A549 (cell line): ENCODE data around the gene LEO1. TPM values are rescaled to one million over a fixed set of nuclear protein-coding genes. Genes with fewer than 3 reads are reported as not detected.
A peak's percentile ranks its signal among the peaks of the same experiment; 100 is the strongest.

Source experiments
- ATAC-seq, 2 experiments: fragments of 200-7000 bp in 1 of 2; fragments of >200 bp in 1 of 2; cut with Nextera tagmentation in 1 of 2; cut with Tn5 transposase in 1 of 2; 3 replicates each; pipeline versions ENCODE4 v1.8.0 to v1.9.1; 2018 to 2020; ENCODE audit warnings: mild to moderate bottlenecking in 1 of 2, moderate library complexity in 1 of 2
- CTCF ChIA-PET: fragments of 300-600 bp; sonication (Branson Sonifier 250); formaldehyde crosslinking; extraction: SDS; loops from one replicate; lab custom pipeline; 2021; ENCODE audit warnings: antibody characterized with exemption, inconsistent platforms; lab: Yijun Ruan, JAX
- POLR2A ChIA-PET: fragments of 350-600 bp; formaldehyde crosslinking; extraction: SDS; loops from one replicate; lab custom pipeline; 2021; ENCODE audit warnings: antibody characterized with exemption, inconsistent platforms; lab: Yijun Ruan, JAX
- DNase-seq, 2 experiments: peaks; one replicate each; pipeline versions ENCODE4 v3.0.0 to v3.0.0-alpha.2; 2011 to 2016; ENCODE audit warnings: low read depth in 1 of 2, low spot score in 1 of 2
- FAIRE-seq: peaks from 2 replicates; lab custom pipeline; 2011; peaks lifted over from hg19 to GRCh38; lab: Jason Lieb, UNC
- H3K27ac ChIP-seq, 2 experiments: fragments of >200 bp; sonication (Bioruptor Twin); formaldehyde crosslinking; 3 replicates each; pipeline ENCODE4 v1.5.1; 2016 to 2017
- H3K4me1 ChIP-seq: fragments of >200 bp; sonication (Bioruptor Twin); formaldehyde crosslinking; 3 replicates; pipeline ENCODE4 v1.6.1; 2016
- H3K4me2 ChIP-seq: fragments of >200 bp; sonication (Bioruptor Twin); formaldehyde crosslinking; 3 replicates; pipeline ENCODE4 v1.6.1; 2016
- H3K4me3 ChIP-seq: fragments of >200 bp; sonication (Bioruptor Twin); formaldehyde crosslinking; 3 replicates; pipeline ENCODE4 v1.5.1; 2016
- H3K9me3 ChIP-seq: fragments of >200 bp; sonication (Bioruptor Twin); formaldehyde crosslinking; 3 replicates; pipeline ENCODE4 v1.6.1; 2016
- ATOH8 ChIP-seq: fragments of 250-450 bp; sonication (Bioruptor Pico); IDR thresholded peaks from 2 replicates; pipeline ENCODE4 v1.5.0; 2020; ENCODE audit warnings: low read depth, mild to moderate bottlenecking, moderate library complexity
- BCL3 ChIP-seq: fragments of >200 bp; sonication (Bioruptor Twin); formaldehyde crosslinking; IDR thresholded peaks from 3 replicates; pipeline ENCODE4 v1.6.1; 2016
- BHLHE40 ChIP-seq: IDR thresholded peaks from 2 replicates; pipeline ENCODE4 v1.6.1; 2012; ENCODE audit warnings: low read depth, low read length, inconsistent platforms
- CBX2 ChIP-seq: fragments of 200-600 bp; sonication (generic); IDR thresholded peaks from 2 replicates; pipeline ENCODE4 v1.6.1; 2016; ENCODE audit warnings: low read depth, mild to moderate bottlenecking, borderline replicate concordance
- CHD2 ChIP-seq: fragments of 150-350 bp; IDR thresholded peaks from 2 replicates; pipeline ENCODE4 v1.6.1; 2014; ENCODE audit warnings: low read length; ENCODE audit not compliant: partially characterized antibody
- E2F6 ChIP-seq: IDR thresholded peaks from 2 replicates; pipeline ENCODE4 v1.6.1; 2012; ENCODE audit warnings: low read depth, borderline replicate concordance
- EHMT2 ChIP-seq: fragments of 200-600 bp; sonication (generic); IDR thresholded peaks from 2 replicates; pipeline ENCODE4 v1.6.1; 2016; ENCODE audit warnings: antibody characterized with exemption, low read depth, mild to moderate bottlenecking, moderate library complexity
- ELK1 ChIP-seq: fragments of 150-350 bp; IDR thresholded peaks from 2 replicates; pipeline ENCODE4 v1.6.1; 2014; ENCODE audit warnings: low read depth, mild to moderate bottlenecking, low read length
- ESRRA ChIP-seq: fragments of 150-350 bp; IDR thresholded peaks from 2 replicates; pipeline ENCODE4 v1.6.1; 2014; ENCODE audit warnings: mild to moderate bottlenecking, low read length, borderline replicate concordance
- FOSL2 ChIP-seq, 2 experiments: fragments of 450-650 bp in 1 of 2; fragments of >200 bp in 1 of 2; sonication (Bioruptor Twin) in 1 of 2; formaldehyde crosslinking; IDR thresholded peaks; 2 replicates each; pipeline versions ENCODE4 v1.5.0 to v1.6.1; 2016 to 2020; ENCODE audit warnings: mild to moderate bottlenecking in 1 of 2, moderate library complexity in 1 of 2
- GATA3 ChIP-seq: IDR thresholded peaks from 2 replicates; pipeline ENCODE4 v1.6.1; 2012; ENCODE audit warnings: borderline replicate concordance
- HDAC2 ChIP-seq: fragments of 200-600 bp; sonication (generic); IDR thresholded peaks from 2 replicates; pipeline ENCODE4 v1.6.1; 2016
- HES2 ChIP-seq: fragments of >200 bp; sonication (Bioruptor Twin); formaldehyde crosslinking; IDR thresholded peaks from 2 replicates; pipeline ENCODE4 v1.6.1; 2016
- HEYL ChIP-seq: fragments of 250-450 bp; sonication (Bioruptor Pico); IDR thresholded peaks from 2 replicates; pipeline ENCODE4 v1.8.0; 2021; ENCODE audit warnings: mild to moderate bottlenecking, moderate library complexity
- HOXA7 ChIP-seq: fragments of 250-450 bp; sonication (Bioruptor Pico); IDR thresholded peaks from 2 replicates; pipeline ENCODE4 v1.5.0; 2020; ENCODE audit warnings: mild to moderate bottlenecking, moderate library complexity
- HOXB13 ChIP-seq: fragments of 250-450 bp; sonication (Bioruptor Pico); IDR thresholded peaks from 2 replicates; pipeline ENCODE4 v1.5.0; 2020; ENCODE audit warnings: low read depth, mild to moderate bottlenecking, moderate library complexity
- HOXB5 ChIP-seq: fragments of 250-450 bp; sonication (Bioruptor Pico); IDR thresholded peaks from 2 replicates; pipeline ENCODE4 v1.5.0; 2020; ENCODE audit warnings: mild to moderate bottlenecking, moderate library complexity
- JUN ChIP-seq, 2 experiments: fragments of >200 bp; sonication (Bioruptor Twin); formaldehyde crosslinking; IDR thresholded peaks; 2 replicates in 1 of 2; 3 replicates in 1 of 2; pipeline ENCODE4 v1.6.1; 2016 to 2017
- KDM1A ChIP-seq: fragments of 200-600 bp; sonication (generic); IDR thresholded peaks from 2 replicates; pipeline ENCODE4 v1.6.1; 2016; ENCODE audit warnings: low read depth, mild to moderate bottlenecking
- MAX ChIP-seq: IDR thresholded peaks from 2 replicates; pipeline ENCODE4 v1.6.1; 2012
- MAZ ChIP-seq: fragments of 150-350 bp; IDR thresholded peaks from 2 replicates; pipeline ENCODE4 v1.6.1; 2014; ENCODE audit warnings: antibody characterized with exemption, low read depth, low read length, borderline replicate concordance
- NFE2L2 ChIP-seq: fragments of 150-350 bp; conservative IDR thresholded peaks from 2 replicates; pipeline ENCODE4 v1.6.1; 2014; ENCODE audit warnings: low read length
- NPAS2 ChIP-seq: fragments of 250-450 bp; sonication (Bioruptor Pico); IDR thresholded peaks from 2 replicates; pipeline ENCODE4 v1.8.0; 2022; ENCODE audit warnings: mild to moderate bottlenecking, moderate library complexity, borderline replicate concordance
- POLR2AphosphoS2 ChIP-seq: conservative IDR thresholded peaks from 2 replicates; pipeline ENCODE4 v1.6.1; 2012; ENCODE audit warnings: low read length, improper control_type of control experiment, inconsistent platforms
- RAD21 ChIP-seq, 2 experiments: fragments of >200 bp in 1 of 2; sonication (Bioruptor Twin) in 1 of 2; formaldehyde crosslinking in 1 of 2; IDR thresholded peaks in 1 of 2; conservative IDR thresholded peaks in 1 of 2; 2 replicates in 1 of 2; 3 replicates in 1 of 2; pipeline ENCODE4 v1.6.1; 2012 to 2018; ENCODE audit warnings: inconsistent platforms in 1 of 2
- RFX5 ChIP-seq: fragments of 450-650 bp; IDR thresholded peaks from 2 replicates; pipeline ENCODE4 v1.7.1; 2014; ENCODE audit warnings: antibody characterized with exemption, mild to moderate bottlenecking, moderate library complexity
- ZNF302 ChIP-seq: fragments of 250-450 bp; sonication (Bioruptor Pico); IDR thresholded peaks from 2 replicates; pipeline ENCODE4 v1.9.0; 2021; ENCODE audit warnings: inconsistent platforms, mild to moderate bottlenecking, moderate library complexity
- ZSCAN20 ChIP-seq: fragments of 250-450 bp; sonication (Bioruptor Pico); IDR thresholded peaks from 2 replicates; pipeline ENCODE4 v1.8.0; 2022; ENCODE audit warnings: mild to moderate bottlenecking, moderate library complexity
- WGBS: methylation state at CpG from one replicate; pipeline ENCODE4 v1.1.6; 2017; ENCODE audit errors: missing lambda C conversion rate; 5-methylcytosine and 5-hydroxymethylcytosine counted together
- polyA plus RNA-seq, 4 experiments: library from polyadenylated mRNA; depleted of rRNA in 3 of 4; stranded (reverse); fragments of >200 nt; fragmentation: RNase III in 1 of 4; extraction: RNeasy Plus Mini Kit Qiagen cat#74134 plus additional on column Dnase treatment in 1 of 4; gene quantifications; 2 replicates in 3 of 4; 3 replicates in 1 of 4; pipeline ENCODE4 v1.2.3, GENCODE V29; 2011 to 2017

The LEO1 gene
- polyA plus RNA-seq, 2 of the 4 experiments (the other 2 are of a cell fraction) = 22.3 to 60.3 TPM

GRCh38 chr15:52019394-52020220, 48.0 kb upstream of the LEO1 start (continued):
- TF ChIP-seq HOXB5 (CRISPR knock-in tag) = 0 out of 2 replicates have a peak, but pooled peaks have one; percentile 25
- no peak; a peak in 1 of 5 replicates for TF ChIP-seq RAD21 (conservative IDR thresholded peaks at IDR 0.05 in 1 of 2, IDR thresholded peaks at IDR 0.05 in 1 of 2)
- TF ChIP-seq JUN (IDR thresholded peaks at IDR 0.05) = peak in 1 of 2 experiments; percentile 39; a peak in 4 of 5 replicates
- no peak for TF ChIP-seq HDAC2
- no peak for TF ChIP-seq ZNF302 (CRISPR knock-in tag)
- TF ChIP-seq E2F6 = peak; percentile 49; the same call in 1 of the 2 replicates
- peak; percentile 87 for TF ChIP-seq MAX
- peak; percentile 67; the same call in 1 of the 2 replicates for TF ChIP-seq HOXA7 (CRISPR knock-in tag)
- peak; percentile 48; the same call in 1 of the 2 replicates for TF ChIP-seq BHLHE40
- TF ChIP-seq, all 56 proteins: peak for 17

- WGBS = 7% methylated on average over 46 of the region's 59 CpGs
- ChIA-PET POLR2A (interaction anchor here (0.9 to 2.8 kb wide), 4 partner anchors 35 to 161 kb away, joined by 4 to 11 read pairs (median 8); partner anchors contain the start of gene LEO1), CTCF (no interaction called here)
- ATAC-seq = peak; percentile 72 to 78
- H3K4me3 ChIP-seq = peak within 1 kb of the TSS; percentile 54
- peak; percentile 93 to 95 for DNase-seq
- H3K27ac ChIP-seq = peak within 1 kb of the TSS; percentile 79 to 97
- H3K4me2 ChIP-seq = peak within 1 kb of the TSS; percentile 84
- no peaks in the 10 kb centered on the region for H3K9me3 ChIP-seq
- no peak for FAIRE-seq
- H3K4me1 ChIP-seq = peaks cover 25% of the 10 kb centered on the region; the same call in 2 of the 3 replicates
- TF ChIP-seq ZSCAN20 (no peak), BCL3 (peak; percentile 86; the same call in 2 of the 3 replicates), RFX5 (0 out of 2 replicates have a peak, but pooled peaks have one; percentile 16), E2F6 (peak; percentile 97), FOSL2 (IDR thresholded peaks at IDR 0.05) (0 out of 2 replicates have a peak, but pooled peaks have one; percentile 9), FOSL2 (CRISPR knock-in tag; IDR thresholded peaks at IDR 0.05) (peak; percentile 35), KDM1A (no peak), MAX (peak; percentile 98), HOXA7 (CRISPR knock-in tag) (peak; percentile 55; the same call in 1 of the 2 replicates), RAD21 (conservative IDR thresholded peaks at IDR 0.05 in 1 of 2, IDR thresholded peaks at IDR 0.05 in 1 of 2) (peak; percentile 5 to 31; a peak in 2 of 5 replicates), CBX2 (no peak), HES2 (no peak), GATA3 (peak; percentile 45; the same call in 1 of the 2 replicates), CHD2 (no peak), POLR2AphosphoS2 (no peak), ATOH8 (CRISPR knock-in tag) (no peak; the same call in 1 of the 2 replicates), MAZ (no peak; the same call in 1 of the 2 replicates), NFE2L2 (0 out of 2 replicates have a peak, but pooled peaks have one; percentile 1), NPAS2 (CRISPR knock-in tag) (peak; percentile 97), ESRRA (no peak), HOXB5 (CRISPR knock-in tag) (peak; percentile 73; the same call in 1 of the 2 replicates), JUN (IDR thresholded peaks at IDR 0.05) (peak; percentile 80 to 96; a peak in 4 of 5 replicates), ELK1 (no peak), HOXB13 (CRISPR knock-in tag) (peak; percentile 87), EHMT2 (no peak), HEYL (CRISPR knock-in tag) (no peak; the same call in 1 of the 2 replicates)
Observed at GRCh38 chr15:52018693-52019393, 47.3 kb upstream of the LEO1 start, which contains the start of gene MAPK6. MAPK6 (plus strand) TSS chr15:52019219; CDS start chr15:52046461, 27,242 bp downstream.
